Right ventricle myocardium inferior (tissue), 1 donor: ENCODE results near the gene SELP. TPM values are rescaled to one million over a fixed set of nuclear protein-coding genes. Genes with fewer than 3 reads are reported as not detected.
"Not testable (repeated sequence)": the region's sequence is repeated elsewhere in the genome, so short reads cannot be mapped to it uniquely, and the experiment has no call there.

Experiments used
- ATAC-seq: fragments of 200-7000 bp; cut with Tn5 transposase; one replicate; pipeline ENCODE4 v1.9.1; 2020; ENCODE audit warnings: mild to moderate bottlenecking, moderate library complexity
- DNase-seq: peaks from one replicate; pipeline ENCODE4 v3.0.0; 2021; ENCODE audit errors: missing footprints
- intact Hi-C: fragments of 100-400 bp; cut with DNase I; formaldehyde crosslinking; loops from one replicate; pipeline ENCODE4 v1.11.0; 2022
- long read RNA-seq: library from polyadenylated mRNA; unstranded; transcript quantifications from one replicate; pipeline ENCODE4 v2.0.0, GENCODE V29; 2021
- total RNA-seq: library from RNA; stranded (reverse); fragmentation: NEBNext Ultra II Directional; extraction: Animal tissue kit (Norgen Biotek cat#: 25700); gene quantifications from one replicate; pipeline ENCODE4 v1.2.1, GENCODE V29; 2021
- donor health status: DM: no; HTN: yes; CAD: no; lungs with severe emphysema.

The SELP gene
- 7.1 TPM for total RNA-seq
- long read RNA-seq, partial matches to known transcripts, result 1 of 6 reads
- long read RNA-seq, other reads (novel, unspliced or antisense), result 4 of 6 reads

DNA sequence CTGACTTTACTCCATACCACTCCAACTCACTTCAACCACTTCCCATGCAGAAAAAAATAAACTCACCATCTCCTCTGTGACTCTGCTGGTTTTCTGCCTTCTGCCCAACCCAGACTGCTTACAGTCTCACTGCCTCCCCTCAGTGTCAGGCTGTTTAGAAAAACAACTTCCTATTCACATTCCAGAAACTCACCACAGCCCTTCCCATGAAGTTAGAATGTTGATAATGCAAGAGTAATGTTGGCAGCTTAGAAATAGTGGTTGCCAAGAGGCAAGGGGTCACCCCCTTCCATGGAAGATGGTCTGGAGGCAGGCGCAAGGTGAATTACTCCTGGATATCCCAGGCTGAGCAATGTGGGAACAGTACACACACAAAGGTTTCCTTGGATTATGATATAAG, at the start of gene SELP:
Gene SELP, minus strand, starts transcription at position 119 of the 400 bp plus-strand sequence. Its CDS starts 50 bp downstream, at position 69.
- intact Hi-C loops, result no loop called here
- ATAC-seq (no peak), DNase-seq (no peak)

DNA sequence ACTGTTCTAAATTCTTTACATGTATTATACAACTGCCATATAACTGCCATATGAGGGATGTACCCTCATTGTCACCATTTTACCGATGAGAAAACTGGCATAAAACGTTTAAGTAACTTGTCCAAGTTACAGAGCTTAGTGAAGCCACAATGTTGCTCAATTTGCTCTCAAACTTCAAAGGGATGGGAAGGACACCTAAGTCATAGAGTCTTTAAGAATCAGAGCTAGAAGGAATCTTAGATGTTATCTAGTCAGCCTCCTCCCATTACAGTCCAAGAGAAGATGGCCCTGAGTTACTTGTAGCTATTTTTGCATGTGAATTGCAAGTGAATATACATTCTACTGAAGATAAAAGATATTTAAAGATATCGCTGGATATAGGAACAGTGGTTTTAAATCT, 49.8 kb upstream of the SELP start:
- intact Hi-C loops, result no loop called here
- DNase-seq, result no peak
- ATAC-seq, result no peak

DNA sequence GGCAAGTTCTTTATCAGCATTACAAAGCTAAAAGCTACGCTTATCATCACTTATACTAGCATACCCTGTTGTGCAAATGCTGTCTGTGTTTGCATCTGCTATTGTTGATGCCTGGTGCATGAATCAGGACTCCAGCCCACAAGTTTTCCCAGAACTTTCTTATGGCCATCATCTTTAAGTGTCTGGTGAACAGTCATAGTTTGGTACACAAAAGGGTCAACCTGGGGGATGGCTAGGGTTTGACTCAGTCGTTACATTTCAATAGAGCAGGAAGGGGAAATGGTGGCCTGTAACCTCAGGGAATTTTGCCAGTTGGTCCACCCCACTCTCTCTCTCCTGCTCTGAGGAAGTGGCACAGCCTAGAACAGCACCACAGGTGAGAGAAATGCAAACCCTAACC, 46.1 kb upstream of the SELP start:
- intact Hi-C loops, result no loop called here
- DNase-seq, result no peak
- ATAC-seq, result no peak

DNA sequence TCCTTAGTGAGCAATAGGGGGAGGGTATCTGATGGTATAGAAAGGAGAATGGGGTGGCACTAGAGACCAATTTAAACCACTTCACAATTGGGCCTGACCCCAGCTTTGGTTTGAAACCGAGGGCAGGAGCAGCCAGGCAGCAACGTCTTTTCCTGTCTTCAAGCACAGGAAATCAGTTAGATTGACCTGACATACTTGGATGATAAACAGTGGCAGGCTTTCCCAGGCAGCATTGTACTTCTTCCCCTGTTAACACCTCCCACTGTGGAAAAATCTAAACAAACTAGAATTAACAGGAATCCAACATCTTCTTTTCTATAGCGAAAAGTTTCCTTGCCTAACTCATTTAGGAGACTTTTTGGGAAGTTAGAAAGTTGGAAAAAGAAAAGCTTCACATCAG, 40.9 kb upstream of the SELP start:
- ATAC-seq, result no peak
- no peak for DNase-seq
- intact Hi-C loops, result no loop called here

DNA sequence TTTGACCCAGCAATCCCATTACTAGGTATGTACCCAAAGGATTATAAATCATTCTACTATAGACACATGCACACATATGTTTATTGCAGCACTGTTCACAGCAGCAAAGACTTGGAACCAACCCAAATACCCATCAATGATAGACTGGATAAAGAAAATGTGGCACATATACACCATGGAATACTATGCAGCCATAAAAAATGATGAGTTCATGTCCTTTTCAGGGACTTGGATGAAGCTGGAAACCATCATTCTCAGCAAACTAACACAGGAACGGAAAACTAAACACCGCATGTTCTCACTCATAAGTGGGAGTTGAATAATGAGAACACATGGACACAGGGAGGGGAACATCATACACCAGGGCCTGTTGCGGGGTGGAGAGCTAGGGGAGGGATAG, 40.3 kb upstream of the SELP start:
- intact Hi-C loops, ATAC-seq, DNase-seq: not testable (repeated sequence)

DNA sequence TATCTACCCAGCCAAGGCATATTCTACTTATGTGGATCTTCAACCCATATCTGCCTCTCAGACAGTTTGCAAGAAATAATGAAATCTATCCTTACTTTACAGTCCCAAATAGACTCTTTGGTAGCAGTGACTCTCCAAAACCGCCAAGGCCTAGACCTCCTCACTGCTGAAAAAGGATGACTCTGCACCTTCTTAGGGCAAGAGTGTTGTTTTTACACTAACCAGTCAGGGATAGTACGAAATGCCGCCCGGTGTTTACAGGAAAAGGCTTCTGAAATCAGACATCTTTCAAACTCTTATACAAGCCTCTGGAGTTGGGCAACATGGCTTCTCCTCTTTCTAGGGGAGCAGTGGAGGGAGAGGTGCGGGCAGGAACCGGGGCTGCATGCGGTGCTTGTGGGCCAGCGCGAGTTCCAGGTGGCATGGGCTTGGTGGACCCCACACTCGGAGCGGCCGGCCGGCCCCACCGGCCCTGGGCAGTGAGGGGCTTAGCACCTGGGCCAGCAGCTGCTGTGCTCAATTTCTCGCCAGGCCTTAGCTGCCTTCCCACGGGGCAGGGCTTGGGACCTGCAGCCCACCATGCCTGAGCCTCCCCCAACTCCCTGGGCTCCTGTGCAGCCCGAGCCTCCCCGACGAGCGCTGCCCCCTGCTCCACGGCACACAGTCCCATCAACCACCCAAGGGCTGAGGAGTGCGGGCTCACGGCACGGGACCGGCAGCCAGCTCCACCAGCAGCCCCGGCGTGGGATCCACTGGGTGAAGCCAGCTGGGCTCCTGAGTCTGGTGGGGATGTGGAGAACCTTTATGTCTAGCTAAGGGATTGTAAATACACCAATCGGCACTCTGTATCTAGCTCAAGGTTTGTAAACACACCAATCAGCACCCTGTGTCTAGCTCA, 38.0 kb upstream of the SELP start:
- ATAC-seq, intact Hi-C loops, DNase-seq: not testable (repeated sequence)

DNA sequence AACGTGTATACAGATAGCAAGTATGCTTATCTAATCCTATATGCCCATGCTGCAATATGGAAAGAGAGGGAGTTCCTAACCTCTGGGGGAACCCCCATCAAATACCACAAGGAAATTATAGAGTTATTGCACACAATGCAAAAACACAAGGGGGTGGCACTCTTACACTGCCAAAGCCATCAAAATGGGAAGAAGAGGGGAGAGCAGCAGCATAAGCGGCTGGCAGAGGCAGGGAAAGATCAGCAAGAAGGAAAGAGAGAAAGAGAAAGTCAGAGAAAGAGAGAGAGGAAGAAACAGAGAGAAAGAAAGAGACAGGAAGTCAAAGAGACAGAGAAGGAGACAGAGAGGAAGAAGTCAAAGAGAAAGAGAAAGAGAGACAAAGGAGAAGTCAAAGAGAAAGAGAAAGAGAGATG, 37.3 kb upstream of the SELP start:
- DNase-seq, ATAC-seq, intact Hi-C loops: not testable (repeated sequence)

DNA sequence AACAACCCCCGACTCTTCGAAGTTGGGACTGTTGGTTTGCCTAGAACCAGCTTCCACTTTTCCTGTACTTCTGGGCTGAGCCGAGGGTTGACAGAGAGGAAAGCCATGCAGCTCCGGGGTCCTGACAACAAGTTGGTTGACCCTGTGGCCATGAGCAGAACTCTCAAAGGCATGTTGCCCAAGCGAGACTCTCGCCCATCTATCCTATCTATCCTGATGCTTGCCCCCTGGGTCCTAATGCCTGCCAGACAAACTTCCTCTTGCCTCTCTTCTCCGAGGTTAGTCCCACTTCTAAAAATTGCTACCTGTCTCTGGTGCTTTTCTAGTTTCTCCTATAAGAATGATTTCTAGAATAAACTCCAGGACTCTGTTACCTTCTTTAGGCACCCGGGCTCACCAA, 32.8 kb upstream of the SELP start:
- ATAC-seq, intact Hi-C loops, DNase-seq: not testable (repeated sequence)

DNA sequence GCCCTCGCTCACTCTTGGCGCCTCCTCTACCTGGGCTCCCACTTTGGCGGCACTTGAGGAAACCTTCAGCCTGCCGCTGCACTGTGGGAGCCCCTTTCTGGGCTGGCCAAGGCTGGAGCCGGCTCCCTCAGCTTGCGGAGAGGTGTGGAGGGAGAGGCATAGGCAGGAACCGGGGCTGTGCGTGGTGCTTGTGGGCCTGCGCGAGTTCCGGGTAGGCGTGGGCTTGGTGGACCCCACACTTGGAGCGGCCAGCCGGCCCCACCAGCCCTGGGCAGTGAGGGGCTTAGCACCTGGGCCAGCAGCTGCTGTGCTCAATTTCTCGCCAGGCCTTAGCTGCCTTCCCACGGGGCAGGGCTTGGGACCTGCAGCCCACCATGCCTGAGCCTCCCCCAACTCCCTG, 31.1 kb upstream of the SELP start:
- intact Hi-C loops, ATAC-seq: not testable (repeated sequence)
- DNase-seq, result peak; percentile 50

DNA sequence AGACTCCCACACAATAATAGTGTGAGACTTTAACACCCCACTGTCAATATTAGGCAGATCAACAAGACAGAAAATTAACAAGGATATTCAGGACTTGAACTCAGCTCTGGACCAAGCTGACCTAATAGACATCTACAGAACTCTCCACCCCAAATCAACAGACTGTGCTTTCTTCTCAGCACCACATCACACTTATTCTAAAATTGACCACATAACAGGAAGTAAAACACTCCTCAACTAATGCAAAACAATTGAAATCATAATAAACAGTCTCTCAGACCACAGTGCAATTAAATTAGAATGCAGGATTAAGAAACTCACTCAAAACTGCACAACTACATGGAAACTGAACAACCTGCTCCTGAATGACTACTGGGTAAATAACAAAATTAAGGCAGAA, 28.9 kb upstream of the SELP start:
- intact Hi-C loops, ATAC-seq, DNase-seq: not testable (repeated sequence)

DNA sequence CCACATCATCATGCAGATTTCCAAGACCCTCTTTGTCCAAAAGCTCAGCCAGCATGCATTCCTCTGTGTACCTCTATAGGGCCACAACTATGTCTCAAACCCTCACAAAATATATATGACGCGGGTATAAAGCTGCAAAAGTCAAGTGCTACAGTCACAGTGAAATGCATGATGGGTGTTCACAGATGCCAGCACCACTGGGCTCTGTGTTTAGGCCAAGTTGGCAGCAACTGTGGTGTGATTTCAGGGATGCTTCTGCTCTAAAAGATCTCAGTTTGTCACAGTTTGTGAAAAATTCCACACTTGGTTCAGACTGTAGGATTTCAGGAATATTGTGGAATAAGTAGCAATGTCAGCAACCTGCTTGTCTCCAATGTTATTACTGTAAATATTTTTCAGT, 23.9 kb upstream of the SELP start:
- DNase-seq (no peak), ATAC-seq (no peak)
- intact Hi-C loops, result no loop called here

DNA sequence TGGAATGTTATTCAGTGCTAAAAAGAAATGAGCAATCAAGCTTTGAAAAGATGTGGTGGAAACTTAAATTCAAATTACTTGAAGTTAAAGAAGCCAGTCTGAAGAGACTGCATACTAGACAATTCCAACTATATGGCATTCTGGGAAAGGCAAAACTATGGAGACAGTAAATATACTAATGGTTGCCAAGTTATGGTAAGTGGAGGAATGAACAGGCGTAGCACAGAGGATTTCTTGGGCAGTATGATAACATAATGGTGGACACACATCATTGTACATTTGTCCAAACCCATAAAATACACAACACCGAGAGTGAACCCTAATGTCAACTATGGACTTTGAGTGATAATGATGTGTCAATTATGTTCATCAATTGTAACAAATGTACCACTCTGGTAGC, 21.1 kb upstream of the SELP start:
- intact Hi-C loops, result no loop called here
- ATAC-seq (no peak), DNase-seq (no peak)

DNA sequence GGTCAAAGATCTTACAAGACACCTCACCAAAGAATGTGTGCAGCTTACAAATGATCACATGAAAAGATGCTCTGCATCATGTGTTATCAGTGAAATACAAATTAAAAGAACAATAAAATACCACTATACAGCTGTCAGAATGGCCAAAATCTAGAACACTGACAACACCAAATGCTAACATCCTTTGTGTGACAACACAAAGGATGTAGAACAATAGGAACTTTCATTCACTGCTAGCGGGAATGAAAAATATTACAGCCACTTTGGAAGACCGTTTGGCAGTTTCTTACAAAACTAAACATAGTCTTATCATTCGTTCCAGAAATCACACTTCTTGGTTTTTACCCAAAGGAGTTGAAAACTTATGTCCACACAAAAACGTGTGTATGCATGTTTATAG, 20.6 kb upstream of the SELP start:
- intact Hi-C loops, result no loop called here
- ATAC-seq, result no peak
- DNase-seq, result no peak

DNA sequence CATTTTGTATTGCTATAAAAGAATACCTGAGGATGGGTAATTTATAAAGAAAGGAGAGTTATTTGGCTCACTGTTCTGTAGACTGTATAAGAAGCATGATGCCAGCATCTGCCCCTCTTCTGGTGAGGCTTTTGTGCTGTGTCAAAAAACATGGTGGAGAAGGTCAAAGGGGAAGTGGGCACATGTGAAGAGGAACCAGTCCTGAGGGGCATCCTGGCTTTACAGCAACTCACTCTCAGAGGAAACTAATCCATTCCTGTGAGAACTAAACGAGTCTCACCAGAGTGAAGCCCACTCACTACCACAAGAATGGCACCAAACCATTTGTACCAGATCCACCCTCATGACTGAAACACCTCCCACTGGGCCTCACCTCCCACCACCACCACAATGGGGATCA, 18.8 kb upstream of the SELP start:
- no peak for ATAC-seq
- intact Hi-C loops, result no loop called here
- DNase-seq, result no peak

DNA sequence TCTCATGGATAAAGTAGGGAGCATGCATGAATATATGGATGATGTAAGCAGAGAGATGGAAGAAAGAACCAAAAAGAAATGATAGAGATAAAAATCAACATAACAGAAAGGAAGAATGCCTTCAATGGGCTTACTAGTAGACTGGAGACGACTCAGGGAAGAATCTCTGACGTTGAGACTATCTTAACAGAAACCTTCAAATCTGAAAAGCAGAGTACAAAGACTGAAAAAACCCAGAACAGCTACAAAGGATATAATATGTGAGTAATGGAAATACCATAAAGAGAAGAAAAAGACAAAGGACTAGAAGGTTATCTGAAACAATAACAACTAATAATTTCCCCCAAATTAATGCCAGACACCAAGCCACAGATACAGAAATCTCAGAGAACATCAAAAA, 18.3 kb upstream of the SELP start:
- no peak for DNase-seq
- intact Hi-C loops, result no loop called here
- no peak for ATAC-seq

DNA sequence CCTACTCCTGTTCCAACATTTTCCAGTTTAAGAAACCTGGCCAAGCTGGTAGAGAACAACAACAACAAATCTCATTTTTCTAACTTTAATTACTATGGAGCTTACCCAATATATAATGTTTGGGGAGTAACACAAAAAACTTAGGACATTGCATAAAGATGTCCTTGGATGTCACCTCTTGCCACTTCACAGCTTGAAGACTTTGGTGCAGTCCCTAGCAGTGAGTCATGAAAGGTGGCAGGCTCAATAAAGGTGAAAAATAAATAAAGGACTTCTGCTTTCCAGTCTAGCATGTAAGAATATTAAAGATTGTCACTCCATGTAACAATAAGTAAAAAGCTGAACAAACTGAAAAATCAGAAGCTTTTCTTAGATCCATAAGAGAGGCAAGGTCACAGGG, 17.6 kb upstream of the SELP start:
- intact Hi-C loops, result no loop called here
- ATAC-seq (no peak), DNase-seq (no peak)

DNA sequence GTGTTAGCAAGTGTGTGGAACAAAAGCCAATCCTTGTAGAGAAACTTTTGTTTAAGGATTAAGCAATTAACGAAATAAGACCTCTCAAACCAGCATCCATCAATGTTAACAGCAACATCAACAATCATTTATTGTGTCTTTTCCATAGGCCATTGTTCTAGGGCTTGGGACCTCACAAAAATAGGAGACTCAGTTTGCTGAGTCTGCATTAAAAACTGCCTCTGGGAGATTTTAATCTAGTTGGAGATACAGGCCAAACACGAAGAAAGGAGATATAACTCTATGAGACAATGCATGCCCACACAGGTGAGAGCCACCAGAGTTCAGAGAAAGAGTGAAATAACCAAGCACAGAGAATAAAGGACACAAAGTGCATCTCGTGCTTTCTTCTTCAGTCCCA, 14.4 kb upstream of the SELP start:
- ATAC-seq, result no peak

DNA sequence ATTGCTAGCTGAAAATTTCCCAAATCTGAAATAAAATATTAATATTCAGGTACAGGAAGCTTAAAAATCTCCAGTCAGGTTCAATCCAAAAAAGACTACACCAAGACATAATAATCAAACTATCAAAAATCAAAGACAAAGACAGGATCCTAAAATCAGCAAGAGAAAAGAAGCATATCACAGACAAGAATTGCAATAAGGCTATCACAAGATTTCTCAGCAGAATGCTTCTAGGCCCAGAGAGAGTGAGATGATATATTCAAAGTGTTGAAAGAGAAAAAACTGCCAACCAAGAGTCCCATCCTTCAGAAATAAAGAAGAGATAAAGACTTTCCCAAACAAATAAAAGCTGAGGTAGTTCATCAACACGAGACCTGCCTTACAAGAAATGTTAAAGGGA, 5.0 kb upstream of the SELP start:
- no peak for ATAC-seq
- no peak for DNase-seq
- intact Hi-C loops, result no loop called here

More for the DNA sequence above, 14.4 kb upstream of the SELP start:
- DNase-seq, result no peak
- intact Hi-C loops, result no loop called here

DNA sequence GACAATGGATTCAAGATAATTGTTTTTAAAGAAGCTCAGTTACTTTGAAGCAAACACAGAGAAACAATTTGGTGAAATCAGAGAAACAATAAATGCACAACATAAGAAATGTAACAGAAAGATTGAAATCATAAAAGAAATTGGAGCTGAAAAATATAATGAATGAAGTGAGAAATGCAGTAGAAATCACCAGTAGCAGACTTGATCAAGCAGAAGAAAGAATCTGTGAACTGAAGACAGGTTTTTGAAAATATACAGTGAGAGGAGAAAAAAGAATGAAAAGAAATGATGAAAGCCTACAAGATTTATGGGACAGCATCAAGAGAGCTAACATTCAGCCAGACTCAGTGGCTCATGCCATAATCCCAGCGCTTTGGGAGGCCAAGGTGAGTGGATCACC, 4.2 kb upstream of the SELP start:
- intact Hi-C loops, result no loop called here
- no peak for DNase-seq

DNA sequence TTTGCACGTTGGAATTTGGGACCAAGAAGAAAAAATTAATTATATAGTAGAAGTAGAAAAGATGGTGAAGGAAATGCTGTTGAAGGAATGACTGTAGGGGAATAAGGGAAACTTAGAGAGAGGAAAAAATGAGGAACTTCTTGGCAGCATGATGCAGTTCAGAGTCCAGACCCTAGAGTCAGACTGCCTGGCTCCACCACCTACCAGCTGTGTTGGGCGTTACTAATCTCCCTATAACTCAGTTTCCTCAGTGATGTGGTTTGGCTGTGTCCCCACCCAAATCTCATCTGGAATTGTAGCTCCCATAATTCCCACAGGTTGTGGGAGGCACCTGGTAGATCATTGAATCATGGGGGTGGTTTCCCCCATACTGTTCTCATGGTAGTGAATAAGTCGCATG, 1.3 kb upstream of the SELP start:
- DNase-seq, result no peak
- ATAC-seq, result no peak
- intact Hi-C loops, result no loop called here

More for the DNA sequence above, 4.2 kb upstream of the SELP start:
- no peak for ATAC-seq

DNA sequence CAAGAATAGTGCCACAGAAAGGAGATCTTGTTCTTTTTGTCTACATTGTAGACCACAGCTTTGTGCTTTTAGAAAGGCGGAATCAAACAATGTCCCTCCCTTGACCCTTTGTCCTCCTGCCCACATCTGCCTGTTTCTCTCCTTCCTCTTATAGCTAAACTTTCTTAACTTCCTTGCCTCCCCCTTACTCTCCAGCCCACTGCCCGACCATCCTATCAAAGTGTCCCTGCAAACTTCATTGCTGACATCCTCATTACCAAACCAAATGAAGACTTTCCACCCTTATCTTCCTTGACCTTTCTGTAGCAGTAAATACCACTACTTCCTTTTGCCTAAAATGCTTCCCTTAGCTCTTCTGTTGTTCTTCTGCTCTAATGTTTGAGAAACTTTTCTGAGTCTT, 5.0 kb downstream of the SELP start:
- intact Hi-C loops, result no loop called here
- ATAC-seq (no peak), DNase-seq (no peak)
